SK-N-SH (cell line): ENCODE data around the gene VPS26B.

Experiments used
- IRF3 ChIP-seq: fragments of 150-350 bp; IDR thresholded peaks from 2 replicates; pipeline ENCODE4 v1.6.1; 2016; ENCODE audit warnings: mild to moderate bottlenecking, low read depth, low read length
- TAF1 ChIP-seq: IDR thresholded peaks from 2 replicates; pipeline ENCODE4 v1.6.1; 2012; ENCODE audit warnings: low read depth, mild to moderate bottlenecking, low read length, moderate library complexity, borderline replicate concordance

- TF ChIP-seq IRF3 (no peak), TAF1 (no peak)
Measured at GRCh38 chr11:134228625-134229024, 4.2 kb downstream of the VPS26B start.
